IMR-90 (cell line): ENCODE results near the gene SDC3. TPM values are rescaled to one million over a fixed set of nuclear protein-coding genes. Genes with fewer than 3 reads are reported as not detected.

Experiments
- ATAC-seq: fragments of 200-7000 bp; cut with Tn5 transposase; 2 replicates; pipeline ENCODE4 v1.9.1; 2020; ENCODE audit warnings: low read depth, mild to moderate bottlenecking, moderate library complexity
- BruUV-seq: library from RNA; stranded (reverse); fragments of 400-500 nt; replicated peaks from 2 replicates; lab custom pipeline; 2021; lab: Mats Ljungman, UMichigan
- CTCF ChIA-PET: fragments of 300-600 bp; formaldehyde crosslinking; extraction: SDS; loops from one replicate; lab custom pipeline; 2021; ENCODE audit warnings: antibody characterized with exemption; lab: Yijun Ruan, JAX
- POLR2A ChIA-PET: fragments of 300-600 bp; sonication (Branson Sonifier 250); formaldehyde crosslinking; loops from one replicate; lab custom pipeline; 2022; ENCODE audit warnings: antibody characterized with exemption; ENCODE audit not compliant: unreplicated experiment; lab: Charles Lee
- DNase-seq: peaks from one replicate; pipeline ENCODE4 v3.0.0; 2013
- H2AFZ ChIP-seq: replicated peaks from 2 replicates; pipeline ENCODE3; 2013; ENCODE audit warnings: low read length, mild to moderate bottlenecking; ENCODE audit not compliant: poor library complexity
- H2AK5ac ChIP-seq: 2 replicates; pipeline ENCODE4 v1.6.1; 2013; ENCODE audit warnings: low read depth, low read length, inconsistent platforms
- H2AK9ac ChIP-seq: replicated peaks from 2 replicates; pipeline ENCODE3; 2013; ENCODE audit warnings: mild to moderate bottlenecking, low read depth, low read length, moderate library complexity; ENCODE audit not compliant: poor library complexity
- H2BK120ac ChIP-seq: 2 replicates; pipeline ENCODE4 v1.6.1; 2013; ENCODE audit warnings: low read depth, low read length, inconsistent platforms
- H2BK15ac ChIP-seq: 3 replicates; pipeline ENCODE4 v1.6.1; 2013; ENCODE audit warnings: low read depth, low read length, inconsistent platforms
- H2BK20ac ChIP-seq: 2 replicates; pipeline ENCODE4 v1.6.1; 2013; ENCODE audit warnings: low read depth, mild to moderate bottlenecking, inconsistent platforms, low read length, moderate library complexity
- H2BK5ac ChIP-seq: 2 replicates; pipeline ENCODE4 v1.6.1; 2013; ENCODE audit warnings: mild to moderate bottlenecking, low read depth, low read length, inconsistent platforms; ENCODE audit not compliant: poor library complexity, severe bottlenecking
- H3K14ac ChIP-seq: replicated peaks from 2 replicates; pipeline ENCODE4 v1.6.1; 2013; ENCODE audit warnings: low read depth, low read length, inconsistent platforms
- H3K18ac ChIP-seq: 2 replicates; pipeline ENCODE4 v1.6.1; 2013; ENCODE audit warnings: low read depth, low read length, control low read depth
- H3K23ac ChIP-seq: 2 replicates; pipeline ENCODE4 v1.6.1; 2013; ENCODE audit warnings: low read depth, low read length, inconsistent platforms
- H3K27ac ChIP-seq: 2 replicates; pipeline ENCODE4 v1.5.1; 2013; ENCODE audit warnings: mild to moderate bottlenecking, control low read depth, low read length; ENCODE audit not compliant: insufficient read depth
- H3K27me3 ChIP-seq: 2 replicates; pipeline ENCODE4 v1.6.1; 2013; ENCODE audit warnings: low read length; ENCODE audit not compliant: control insufficient read depth, insufficient read depth
- H3K36me3 ChIP-seq: 2 replicates; pipeline ENCODE4 v1.6.1; 2013; ENCODE audit warnings: low read length, mixed read lengths; ENCODE audit not compliant: control insufficient read depth, insufficient read depth
- H3K4ac ChIP-seq: 2 replicates; pipeline ENCODE4 v1.6.1; 2013; ENCODE audit warnings: low read depth, low read length, inconsistent platforms
- H3K4me1 ChIP-seq: 2 replicates; pipeline ENCODE4 v1.6.1; 2013; ENCODE audit warnings: low read length, mixed read lengths; ENCODE audit not compliant: control insufficient read depth, insufficient read depth
- H3K4me2 ChIP-seq: 2 replicates; pipeline ENCODE4 v1.6.1; 2013; ENCODE audit warnings: low read depth, mild to moderate bottlenecking, control low read depth, low read length, moderate library complexity
- H3K4me3 ChIP-seq: 2 replicates; pipeline ENCODE4 v1.5.1; 2013; ENCODE audit warnings: low read depth, mild to moderate bottlenecking, control low read depth, low read length, moderate library complexity; ENCODE audit not compliant: insufficient read depth
- H3K56ac ChIP-seq: 2 replicates; pipeline ENCODE4 v1.6.1; 2013; ENCODE audit warnings: low read length, inconsistent platforms; ENCODE audit not compliant: insufficient read depth; ENCODE audit errors: extremely low read depth
- H3K79me1 ChIP-seq, 2 experiments: 2 replicates each; pipeline ENCODE4 v1.6.1; 2013; ENCODE audit warnings: low read length in 2 of 2, inconsistent platforms in 1 of 2, low read depth in 1 of 2
- H3K9ac ChIP-seq: 2 replicates; pipeline ENCODE4 v1.6.1; 2013; ENCODE audit warnings: low read depth, low read length, control low read depth
- H3K9me1 ChIP-seq: 2 replicates; pipeline ENCODE4 v1.6.1; 2013; ENCODE audit warnings: low read length, inconsistent platforms; ENCODE audit not compliant: insufficient read depth
- H3K9me3 ChIP-seq: 2 replicates; pipeline ENCODE4 v1.6.1; 2013; ENCODE audit warnings: low read length; ENCODE audit not compliant: control insufficient read depth, insufficient read depth
- H4K20me1 ChIP-seq: 2 replicates; pipeline ENCODE4 v1.6.1; 2013; ENCODE audit warnings: low read length, inconsistent platforms; ENCODE audit not compliant: insufficient read depth
- H4K5ac ChIP-seq: 2 replicates; pipeline ENCODE4 v1.6.1; 2013; ENCODE audit warnings: mild to moderate bottlenecking, low read depth, low read length, control low read depth
- H4K8ac ChIP-seq, 2 experiments: 2 replicates each; pipeline ENCODE4 v1.6.1; 2013; ENCODE audit warnings: low read depth in 2 of 2, low read length in 2 of 2, control low read depth in 1 of 2, inconsistent platforms in 1 of 2
- H4K91ac ChIP-seq: 2 replicates; pipeline ENCODE4 v1.6.1; 2013; ENCODE audit warnings: low read depth, low read length, inconsistent platforms; ENCODE audit not compliant: insufficient read depth
- BHLHE40 ChIP-seq: fragments of 150-350 bp; IDR thresholded peaks from 2 replicates; pipeline ENCODE4 v1.6.1; 2016; ENCODE audit warnings: mild to moderate bottlenecking, low read depth, low read length
- ELK1 ChIP-seq: fragments of 150-350 bp; IDR thresholded peaks from 2 replicates; pipeline ENCODE4 v1.6.1; 2016; ENCODE audit warnings: low read depth, mild to moderate bottlenecking, low read length, moderate library complexity, borderline replicate concordance
- FOS ChIP-seq: fragments of 150-350 bp; IDR thresholded peaks from 2 replicates; pipeline ENCODE4 v1.6.1; 2016; ENCODE audit warnings: low read depth, low read length
- MAFK ChIP-seq: IDR thresholded peaks from 2 replicates; pipeline ENCODE4 v1.6.1; 2012; ENCODE audit warnings: low read depth, low read length, improper control_type of control experiment
- MAZ ChIP-seq: IDR thresholded peaks from 2 replicates; pipeline ENCODE4 v1.6.1; 2012; ENCODE audit warnings: low read depth, mild to moderate bottlenecking, low read length, improper control_type of control experiment, moderate library complexity, borderline replicate concordance
- MXI1 ChIP-seq: IDR thresholded peaks from 2 replicates; pipeline ENCODE4 v1.6.1; 2012; ENCODE audit warnings: low read depth, mild to moderate bottlenecking, low read length, moderate library complexity, borderline replicate concordance
- NFE2L2 ChIP-seq: fragments of 150-350 bp; IDR thresholded peaks from 2 replicates; pipeline ENCODE4 v1.6.1; 2016; ENCODE audit warnings: low read depth, mild to moderate bottlenecking, low read length
- POLR2A ChIP-seq: IDR thresholded peaks from 2 replicates; pipeline ENCODE4 v1.6.1; 2012; ENCODE audit warnings: mild to moderate bottlenecking, low read depth, low read length
- RCOR1 ChIP-seq: IDR thresholded peaks from 2 replicates; pipeline ENCODE4 v1.6.1; 2012; ENCODE audit warnings: mild to moderate bottlenecking, low read length, improper control_type of control experiment; ENCODE audit not compliant: insufficient replicate concordance
- RFX5 ChIP-seq: IDR thresholded peaks from 2 replicates; pipeline ENCODE4 v1.8.0; 2012; ENCODE audit warnings: low read depth, mild to moderate bottlenecking, low read length, moderate library complexity
- SMC3 ChIP-seq: fragments of 150-350 bp; IDR thresholded peaks from 2 replicates; pipeline ENCODE4 v1.6.1; 2016; ENCODE audit warnings: low read depth, mild to moderate bottlenecking, antibody characterized with exemption, low read length, moderate library complexity
- USF2 ChIP-seq: fragments of 150-350 bp; IDR thresholded peaks from 2 replicates; pipeline ENCODE4 v1.6.1; 2017; ENCODE audit warnings: mild to moderate bottlenecking, antibody characterized with exemption, low read length, low read depth
- WGBS, 2 experiments: methylation state at CpG; one replicate each; pipeline versions ENCODE4 v1.1.5 to v1.1.7; 2013; ENCODE audit warnings: missing lambda C conversion rate in 2 of 2; ENCODE audit not compliant: insufficient read length in 1 of 2; ENCODE audit errors: extremely low coverage in 2 of 2; 5-methylcytosine and 5-hydroxymethylcytosine counted together
- dilution Hi-C: fragments of 300-500 bp; cut with HindIII; formaldehyde crosslinking; loops from one replicate; pipeline ENCODE4 v1.14.3; 2018; ENCODE audit warnings: low sequenced_read_pairs; ENCODE audit not compliant: unreplicated experiment
- in situ Hi-C: fragments of 300-500 bp; cut with MboI; formaldehyde crosslinking; loops from 3 replicates; pipeline ENCODE4 v1.14.3; 2019; ENCODE audit warnings: low sequenced_read_pairs, inconsistent platforms, mixed read lengths
- intact Hi-C: fragments of 100-400 bp; cut with micrococcal nuclease; formaldehyde crosslinking; loops from 2 replicates; pipeline ENCODE4 v1.10.0; 2022
- polyA plus RNA-seq, 3 experiments: library from polyadenylated mRNA; depleted of rRNA; stranded (reverse); fragments of >200 nt; gene quantifications; 2 replicates each; pipeline ENCODE4 v1.2.3, GENCODE V29; 2012; ENCODE audit warnings: low replicate concordance in 1 of 3
- total RNA-seq: library from RNA; depleted of rRNA; stranded (reverse); fragments of >200 nt; gene quantifications from 2 replicates; pipeline ENCODE4 v1.2.3, GENCODE V29; 2012

Gene SDC3
- total and polyA plus RNA-seq, 2 of the 4 experiments (the other 2 are of a cell fraction), result 13.1 to 71.5 TPM

- no peak for TF ChIP-seq MAZ
These were observed 25.0 kb downstream of the SDC3 start (continued) for GRCh38 chr1:30883389-30884172.

- peaks cover 38% of the 10 kb centered on the region for H3K4me1 ChIP-seq
- POLR2A ChIA-PET, result no interaction called here
These were observed 25.7 kb downstream of the SDC3 start for GRCh38 chr1:30882678-30883388.

More at GRCh38 chr1:30882678-30883388, 25.7 kb downstream of the SDC3 start:
- CTCF ChIA-PET, result no interaction called here
- WGBS, 2 experiments, result 67% methylated on average over 1 of the region's 14 CpGs; no CpG with 5 or more reads in 1 of the 2 experiments
- Histone ChIP-seq H3K4ac (no peak overlapping the region), H4K5ac (no peak overlapping the region), H2BK15ac (no peak overlapping the region), H3K4me2 (no peak overlapping the region), H3K23ac (0 out of 2 replicates have a peak overlapping the region, but pooled peaks have one; percentile 59), H2AK5ac (no peak overlapping the region), H3K9me3 (no peaks in the 10 kb centered on the region), H4K8ac (no peak overlapping the region), H2AFZ (no peak overlapping the region), H4K20me1 (peaks cover 84% of the 10 kb centered on the region), H3K36me3 (peaks cover 6% of the 10 kb centered on the region; the same call in 1 of the 2 replicates), H3K14ac (no peak overlapping the region), H2BK120ac (no peak overlapping the region), H4K91ac (no peak overlapping the region), H3K9me1 (peaks cover 34% of the 10 kb centered on the region), H3K79me1 (peaks cover 55 to 97% of the 10 kb centered on the region in 2 experiments), H3K9ac (no peak overlapping the region), H2BK5ac (no peak overlapping the region), H3K56ac (no peak overlapping the region), H3K27me3 (no peaks in the 10 kb centered on the region), H3K27ac (no peak overlapping the region), H2AK9ac (no peak overlapping the region), H2BK20ac (no peak overlapping the region), H3K18ac (no peak overlapping the region), H3K4me3 (no peak overlapping the region)
- BruUV-seq, result no TSS peak
- no peak for ATAC-seq
- in situ Hi-C loops, result no loop called here
- dilution Hi-C loops, result no loop called here
- DNase-seq, result no peak
- intact Hi-C loops, result no loop called here
- TF ChIP-seq BHLHE40 (no peak), ELK1 (no peak), POLR2A (no peak), NFE2L2 (no peak), MAZ (no peak), RFX5 (no peak), MXI1 (no peak), FOS (no peak), MAFK (no peak), SMC3 (no peak), USF2 (no peak), RCOR1 (no peak)
